NCI-H1105 (cell line): ENCODE results near the gene ZFYVE26.
"Not testable (repeated sequence)": the region's sequence is repeated elsewhere in the genome, so short reads cannot be mapped to it uniquely, and the experiment has no call there.

Experiments used
- DNase-seq: peaks from one replicate; lab custom pipeline; 2025; lab: John Stamatoyannopoulos, UW

The ZFYVE26 gene

GRCh38 chr14:67749341-67750084 is 66.9 kb downstream of the ZFYVE26 start:
- peak; percentile 12 for DNase-seq

- no peak for DNase-seq
Observed at GRCh38 chr14:67748312-67748711, 68.1 kb downstream of the ZFYVE26 start.

DNA sequence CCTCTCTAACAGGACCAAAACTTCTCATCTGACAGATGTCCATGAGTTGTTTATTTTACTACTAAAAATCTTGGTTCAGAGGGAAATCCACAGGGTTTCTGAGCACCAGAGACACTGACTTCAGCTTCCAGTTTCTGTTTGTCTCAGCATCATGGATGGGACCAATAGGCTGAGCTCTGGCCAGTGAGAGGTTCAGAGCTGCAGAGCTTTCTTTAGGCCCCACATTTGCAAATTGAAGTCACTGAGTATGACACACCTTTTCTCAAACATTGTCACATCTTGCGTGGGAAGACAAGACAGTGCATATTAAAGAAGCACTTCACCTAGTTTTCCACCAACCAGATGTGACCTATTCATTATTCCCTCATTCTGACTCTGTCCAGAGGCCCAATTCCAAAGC is 69.5 kb downstream of the ZFYVE26 start:
- no peak for DNase-seq

GRCh38 chr14:67744046-67744445 is 72.3 kb downstream of the ZFYVE26 start:
- no peak for DNase-seq

- no peak for DNase-seq
Observed at GRCh38 chr14:67738740-67739504, 77.5 kb downstream of the ZFYVE26 start.

DNA sequence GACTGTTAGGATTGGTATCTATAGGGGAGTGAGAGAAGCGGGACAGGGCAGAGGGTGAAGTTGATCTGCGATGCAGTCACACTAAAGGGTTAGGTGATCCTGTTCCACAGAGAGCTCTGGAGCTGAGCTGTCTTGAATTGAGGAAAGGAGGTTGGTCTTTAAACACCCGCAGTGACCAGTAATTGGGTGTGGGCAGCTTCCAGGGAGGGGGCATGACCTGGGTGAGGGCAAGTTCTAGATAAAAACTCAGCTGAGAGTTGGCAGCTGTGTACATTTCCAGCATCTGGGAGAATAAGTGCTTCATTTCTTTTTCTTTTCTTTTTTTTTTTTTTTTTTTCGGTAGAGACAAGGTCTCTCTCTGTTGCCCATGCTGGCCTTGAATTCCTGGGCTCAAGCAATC is 79.6 kb downstream of the ZFYVE26 start:
- no peak for DNase-seq

DNA sequence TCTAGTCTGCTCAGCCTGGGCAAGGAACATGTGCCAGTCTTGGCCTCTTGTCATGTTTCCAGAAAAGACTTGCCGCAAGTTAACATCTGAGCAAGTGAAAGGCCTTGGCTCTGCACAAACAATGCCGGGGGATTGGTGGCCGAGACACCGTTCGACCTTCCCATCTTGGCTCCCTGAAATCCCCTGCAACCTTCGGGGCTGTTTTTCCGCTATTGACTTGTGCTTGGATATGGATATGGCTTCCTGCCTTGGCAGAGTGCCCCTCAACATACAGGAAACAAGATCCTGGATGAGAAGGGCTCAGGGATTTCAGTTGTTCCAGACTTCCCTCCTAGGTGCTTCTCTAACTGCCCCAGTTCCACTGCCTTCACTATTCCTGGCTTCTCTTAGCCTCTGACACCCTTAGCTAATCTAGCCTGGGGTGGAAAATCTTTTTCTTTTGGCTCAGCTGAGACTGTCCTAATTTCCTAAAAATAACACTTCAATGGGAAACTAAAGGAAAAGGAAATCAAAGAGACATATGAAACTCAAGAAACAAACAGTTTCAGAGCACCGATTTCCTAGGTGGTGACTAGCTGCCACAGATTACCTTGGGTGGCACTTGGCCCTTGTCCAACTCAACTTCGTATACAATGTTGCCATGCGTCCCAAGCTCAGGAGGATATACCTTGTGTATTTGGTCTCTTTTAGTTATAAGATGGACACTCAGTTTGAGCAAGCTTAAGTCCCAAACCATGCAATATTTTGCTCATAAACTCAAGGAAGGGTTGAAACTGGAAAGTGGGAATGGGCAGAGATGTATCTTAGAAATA is 80.8 kb downstream of the ZFYVE26 start:
- DNase-seq = no peak

- no peak for DNase-seq
Observed at GRCh38 chr14:67734675-67735074, 81.7 kb downstream of the ZFYVE26 start.

- DNase-seq = no peak
Observed at GRCh38 chr14:67733616-67734015, 82.8 kb downstream of the ZFYVE26 start.

DNA sequence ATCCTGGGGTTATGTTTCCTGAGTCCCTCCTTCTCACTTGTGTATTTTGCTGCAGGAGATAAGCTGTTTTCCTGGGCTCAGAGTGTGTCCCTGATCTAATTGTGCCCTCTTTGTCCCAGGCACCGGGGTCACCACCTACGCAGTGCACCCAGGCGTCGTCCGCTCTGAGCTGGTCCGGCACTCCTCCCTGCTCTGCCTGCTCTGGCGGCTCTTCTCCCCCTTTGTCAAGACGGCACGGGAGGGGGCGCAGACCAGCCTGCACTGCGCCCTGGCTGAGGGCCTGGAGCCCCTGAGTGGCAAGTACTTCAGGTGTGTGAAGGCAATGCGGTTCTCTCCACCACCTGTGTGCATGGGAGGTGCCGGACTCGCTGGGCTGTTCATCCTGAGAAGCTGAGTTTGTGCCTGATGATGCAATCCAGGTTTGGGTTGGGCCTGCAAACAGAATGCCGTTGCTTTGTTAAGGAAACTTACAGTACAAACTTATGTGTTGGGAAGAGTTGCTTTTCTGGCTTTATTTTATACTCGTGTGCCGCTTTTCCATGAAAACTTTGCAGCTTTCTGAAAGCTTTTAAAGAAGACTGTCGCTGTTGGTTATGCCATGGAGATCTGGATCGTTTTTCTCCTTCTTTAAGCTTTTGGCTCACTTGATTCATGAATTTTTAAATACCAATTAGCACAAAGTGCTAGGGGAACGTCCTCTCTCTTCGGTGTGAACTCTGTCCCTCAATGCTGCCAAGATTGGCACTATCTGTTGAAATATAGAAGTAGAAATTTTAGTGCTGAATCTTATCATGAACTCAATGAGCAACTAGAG is 87.1 kb downstream of the ZFYVE26 start:
- no peak for DNase-seq

- no peak for DNase-seq
Observed at GRCh38 chr14:67728258-67728657, 88.1 kb downstream of the ZFYVE26 start.

DNA sequence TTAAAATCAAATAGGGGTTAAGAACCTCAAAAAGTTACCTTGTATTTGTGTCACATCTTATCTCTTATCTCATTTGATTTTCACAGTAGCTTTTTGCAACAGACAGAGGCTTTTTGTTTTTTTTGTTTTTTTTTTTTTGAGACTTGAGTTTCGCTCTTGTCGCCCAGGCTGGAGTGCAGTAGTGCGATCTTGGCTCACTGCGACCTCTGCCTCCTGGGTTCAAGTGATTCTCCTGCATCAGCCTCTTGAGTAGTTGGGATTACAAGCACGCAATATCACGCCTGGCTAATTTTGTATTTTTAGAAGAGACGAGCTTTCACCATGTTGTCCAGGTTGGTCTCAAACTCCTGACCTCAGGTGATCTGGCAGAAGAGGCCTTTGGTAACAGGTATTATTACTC is 89.0 kb downstream of the ZFYVE26 start:
- DNase-seq = no peak

- DNase-seq = no peak
Observed at GRCh38 chr14:67725171-67725570, 91.2 kb downstream of the ZFYVE26 start.

DNA sequence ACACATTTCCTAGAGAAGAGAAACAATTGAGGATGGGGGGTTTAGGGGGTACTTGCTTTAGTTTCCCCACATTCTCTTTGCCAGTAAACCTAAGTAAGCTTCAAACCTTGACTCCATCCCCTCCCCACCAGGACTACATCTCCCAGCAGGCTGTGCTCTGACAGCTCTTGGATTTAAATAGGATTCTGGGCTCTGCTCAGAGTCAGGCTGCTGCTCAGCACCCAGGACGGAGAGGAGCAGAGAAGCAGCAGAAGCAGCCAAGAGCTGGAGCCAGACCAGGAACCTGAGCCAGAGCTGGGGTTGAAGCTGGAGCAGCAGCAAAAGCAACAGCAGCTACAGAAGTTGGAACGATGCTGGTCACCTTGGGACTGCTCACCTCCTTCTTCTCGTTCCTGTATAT is 94.1 kb downstream of the ZFYVE26 start:
- DNase-seq = no peak

GRCh38 chr14:67721875-67722274 is 94.5 kb downstream of the ZFYVE26 start:
- DNase-seq = no peak

- DNase-seq = no peak
Observed at GRCh38 chr14:67719866-67720265, 96.5 kb downstream of the ZFYVE26 start.

DNA sequence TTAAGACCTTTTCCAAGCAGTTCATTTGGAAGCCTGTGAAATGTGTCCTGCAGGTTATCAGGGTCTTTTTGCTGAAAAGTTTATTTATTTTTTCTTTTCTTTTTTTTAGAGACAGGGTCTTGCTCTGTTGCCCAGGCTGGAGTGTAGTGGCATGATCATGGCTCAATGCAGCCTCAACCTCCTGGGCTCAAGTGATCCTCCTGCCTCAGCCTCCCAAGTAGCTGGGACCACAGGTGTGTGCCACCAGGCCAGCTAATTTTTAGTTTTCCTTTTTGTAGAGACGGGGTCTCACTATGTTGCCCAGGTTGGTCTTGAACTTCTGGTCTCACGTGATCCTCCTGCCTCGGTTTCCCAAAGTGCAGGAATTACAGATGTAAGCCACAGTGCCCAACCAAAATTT is 97.0 kb downstream of the ZFYVE26 start:
- not testable (repeated sequence) for DNase-seq

DNA sequence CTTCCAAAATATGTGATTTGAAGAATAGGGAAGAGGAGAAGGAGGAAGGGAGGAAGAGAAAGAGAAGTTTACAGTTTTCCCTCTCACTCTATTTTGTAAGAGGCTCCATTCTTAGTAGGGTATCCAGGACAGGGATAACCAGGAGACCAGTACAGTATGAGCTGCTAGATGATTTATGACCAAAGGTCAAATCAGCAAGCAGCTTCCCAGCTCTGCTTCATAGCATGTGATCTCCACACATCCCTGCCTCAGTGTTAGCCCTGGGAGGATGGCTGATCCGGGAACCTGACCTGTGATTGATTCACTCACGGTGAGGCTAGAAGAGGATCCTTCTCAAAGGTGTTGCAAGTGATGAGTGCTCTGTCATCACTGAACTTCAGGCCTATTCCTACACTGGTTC is 98.1 kb downstream of the ZFYVE26 start:
- no peak for DNase-seq

DNA sequence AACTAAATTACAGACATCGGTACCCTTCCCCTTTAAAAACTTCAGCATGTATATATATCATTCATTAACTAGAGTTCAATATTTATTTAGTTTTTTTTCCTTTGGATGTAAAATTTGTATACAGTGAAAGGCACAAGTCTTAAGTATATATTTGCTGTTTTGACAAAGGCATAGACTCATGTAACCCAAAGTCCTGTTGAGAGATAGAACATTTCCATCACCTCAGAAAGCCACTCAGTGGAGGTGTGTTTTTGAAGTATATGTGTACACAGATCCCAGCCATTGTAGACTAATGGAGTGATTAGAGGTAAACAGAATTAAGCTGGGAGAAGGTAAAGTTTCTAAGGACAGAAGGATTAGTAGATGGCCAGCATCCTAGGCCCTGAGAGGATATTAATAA is 99.3 kb downstream of the ZFYVE26 start:
- no peak for DNase-seq

DNA sequence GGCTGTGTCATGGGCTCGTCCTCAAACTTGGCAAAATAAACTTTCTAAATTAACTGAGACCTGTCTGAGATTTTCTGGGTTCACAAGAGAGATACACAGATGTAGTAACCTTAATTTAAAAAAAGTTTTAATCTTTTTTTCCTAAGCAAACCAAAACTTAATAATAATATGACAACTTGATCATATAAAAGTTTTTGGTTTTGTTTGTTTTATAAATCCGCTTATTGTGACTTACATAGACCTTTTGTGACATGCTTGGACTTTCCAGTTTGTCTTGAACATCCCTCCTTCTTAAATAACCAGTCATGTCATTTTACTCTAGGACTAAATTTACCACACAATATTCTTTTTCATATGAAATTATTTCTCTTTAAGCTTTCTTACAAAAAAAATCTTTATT is 106.2 kb downstream of the ZFYVE26 start:
- DNase-seq = no peak

- DNase-seq = not testable (repeated sequence)
Observed at GRCh38 chr14:67709796-67710195, 106.6 kb downstream of the ZFYVE26 start.

DNA sequence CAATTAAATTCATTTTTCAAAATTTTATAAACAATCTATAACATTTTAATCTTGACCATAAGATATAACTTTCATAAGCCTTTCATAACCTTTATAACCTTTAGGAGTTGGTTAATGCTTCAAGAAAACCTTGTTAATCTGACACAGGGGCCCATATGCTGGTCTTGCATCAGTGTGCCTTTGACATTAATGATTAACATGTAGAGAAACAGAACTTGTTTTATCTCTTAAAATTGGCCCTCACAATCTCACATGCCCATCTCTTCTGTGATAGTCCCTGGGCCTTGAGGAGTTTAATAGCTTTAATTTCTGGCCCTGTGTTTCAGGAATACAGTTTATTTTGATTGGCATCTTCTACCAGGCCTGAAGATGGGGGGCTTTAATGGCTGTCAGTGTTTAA is 107.0 kb downstream of the ZFYVE26 start:
- DNase-seq = not testable (repeated sequence)
